HG03103 (cell line): ENCODE results near the gene USP3.

Source experiments
- ATAC-seq: cut with Tn5 transposase; IDR thresholded peaks from one replicate; pipeline ENCODE4 v1.9.1; 2021; ENCODE audit warnings: low read depth; ENCODE audit not compliant: unreplicated experiment

Gene USP3, protein sequence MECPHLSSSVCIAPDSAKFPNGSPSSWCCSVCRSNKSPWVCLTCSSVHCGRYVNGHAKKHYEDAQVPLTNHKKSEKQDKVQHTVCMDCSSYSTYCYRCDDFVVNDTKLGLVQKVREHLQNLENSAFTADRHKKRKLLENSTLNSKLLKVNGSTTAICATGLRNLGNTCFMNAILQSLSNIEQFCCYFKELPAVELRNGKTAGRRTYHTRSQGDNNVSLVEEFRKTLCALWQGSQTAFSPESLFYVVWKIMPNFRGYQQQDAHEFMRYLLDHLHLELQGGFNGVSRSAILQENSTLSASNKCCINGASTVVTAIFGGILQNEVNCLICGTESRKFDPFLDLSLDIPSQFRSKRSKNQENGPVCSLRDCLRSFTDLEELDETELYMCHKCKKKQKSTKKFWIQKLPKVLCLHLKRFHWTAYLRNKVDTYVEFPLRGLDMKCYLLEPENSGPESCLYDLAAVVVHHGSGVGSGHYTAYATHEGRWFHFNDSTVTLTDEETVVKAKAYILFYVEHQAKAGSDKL

GRCh38 chr15:63504247-63504978 is at the start of gene USP3:
Gene USP3 (plus strand): TSS chr15:63504593. CDS start chr15:63504740, 147 bp downstream.
- ATAC-seq, result peak; percentile 37

- no peak for ATAC-seq
Observed at GRCh38 chr15:63456258-63456657, 48.1 kb upstream of the USP3 start.

GRCh38 chr15:63457379-63457778 is 47.0 kb upstream of the USP3 start:
- ATAC-seq, result no peak

DNA sequence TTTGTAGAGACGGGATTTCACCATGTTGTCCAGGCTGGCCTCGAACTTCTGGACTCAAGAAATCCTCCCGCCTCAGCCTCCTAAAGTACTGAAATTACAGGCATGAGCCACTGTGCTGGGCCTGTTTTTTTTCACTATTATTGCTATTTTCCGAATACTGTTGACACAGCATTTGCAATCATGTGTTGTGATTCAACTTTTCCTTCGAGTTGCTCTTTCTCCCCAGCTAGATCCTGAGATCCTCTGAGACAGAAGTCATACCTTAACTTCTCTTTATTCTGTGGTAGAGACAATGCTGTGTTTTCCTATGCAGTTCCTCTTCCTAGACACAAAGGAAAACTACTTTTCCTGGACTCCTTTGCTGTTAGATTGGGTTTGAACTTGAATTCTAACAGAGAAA is 46.4 kb upstream of the USP3 start:
- no peak for ATAC-seq

DNA sequence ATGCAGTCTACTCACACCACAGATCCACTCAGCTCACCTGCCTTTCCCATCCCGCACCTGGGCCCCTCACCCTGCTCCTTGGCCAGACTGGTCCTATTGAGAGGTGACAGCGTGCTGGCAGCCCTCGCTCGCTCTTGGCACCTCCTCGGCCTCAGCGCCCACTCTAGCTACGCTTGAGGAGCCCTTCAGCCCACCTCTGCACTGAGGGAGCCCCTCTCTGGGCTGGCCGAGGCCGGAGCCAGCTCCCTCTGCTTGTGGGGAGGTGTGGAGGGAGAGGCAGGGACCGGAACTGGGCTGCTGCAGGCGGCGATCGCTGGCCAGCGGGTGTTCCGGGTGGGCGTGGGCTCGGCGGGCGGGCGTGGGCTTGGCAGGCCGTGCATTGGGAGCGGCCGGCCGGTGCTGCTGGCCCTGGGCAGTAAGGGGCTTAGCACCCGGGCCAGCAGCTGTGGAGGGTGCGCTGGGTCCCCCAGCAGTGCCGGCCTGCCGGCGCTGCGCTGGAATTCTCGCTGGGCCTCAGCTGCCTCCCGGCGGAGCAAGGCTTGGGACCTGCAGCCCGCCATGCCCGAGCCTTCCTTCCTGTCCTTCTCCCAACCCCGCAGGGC is 45.5 kb upstream of the USP3 start:
- ATAC-seq, result no peak

DNA sequence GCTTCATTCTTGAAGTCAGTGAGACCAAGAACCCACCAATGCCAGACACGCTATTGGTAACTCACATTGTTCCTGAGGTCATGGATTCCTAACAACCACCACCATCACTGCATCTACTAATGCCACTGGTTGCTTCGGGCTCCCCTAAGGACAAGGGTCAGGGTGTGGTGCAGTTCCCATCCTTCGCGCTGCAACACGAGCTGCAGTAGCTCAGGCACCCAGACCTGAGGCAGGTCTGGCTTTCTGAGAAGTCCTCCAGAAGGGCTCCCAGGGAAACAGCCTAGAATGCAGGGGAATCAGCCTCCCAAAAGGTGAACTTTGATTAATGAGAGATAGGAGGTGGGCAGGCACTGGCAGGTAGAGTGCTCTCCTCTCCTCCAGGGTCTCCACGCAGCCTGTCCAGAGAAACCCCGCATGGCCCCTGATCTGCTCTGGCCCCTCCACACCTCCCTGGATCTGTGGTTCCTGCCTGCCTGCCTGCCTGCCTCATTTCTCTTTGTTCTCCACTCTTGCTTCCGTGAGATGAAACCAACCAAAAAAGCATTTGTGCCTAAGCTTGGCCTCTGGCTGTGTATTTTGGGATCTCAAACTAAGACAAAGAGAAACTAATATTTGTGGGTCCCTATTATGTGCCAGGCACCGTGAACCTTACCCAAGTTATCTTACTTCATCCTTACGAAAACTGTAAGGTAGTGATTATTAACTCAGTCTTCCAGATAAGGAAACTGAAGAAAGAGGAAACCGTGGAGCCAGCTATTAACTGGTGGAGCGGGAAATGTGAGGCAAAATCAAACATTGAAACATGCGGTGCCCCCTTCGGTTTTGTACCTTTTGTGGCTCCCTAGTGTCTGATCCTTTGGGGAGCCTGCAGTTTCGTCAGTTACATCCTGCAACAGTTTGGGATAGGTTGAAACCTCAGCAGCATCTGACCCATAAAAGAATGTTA is 43.9 kb upstream of the USP3 start:
- ATAC-seq, result no peak

DNA sequence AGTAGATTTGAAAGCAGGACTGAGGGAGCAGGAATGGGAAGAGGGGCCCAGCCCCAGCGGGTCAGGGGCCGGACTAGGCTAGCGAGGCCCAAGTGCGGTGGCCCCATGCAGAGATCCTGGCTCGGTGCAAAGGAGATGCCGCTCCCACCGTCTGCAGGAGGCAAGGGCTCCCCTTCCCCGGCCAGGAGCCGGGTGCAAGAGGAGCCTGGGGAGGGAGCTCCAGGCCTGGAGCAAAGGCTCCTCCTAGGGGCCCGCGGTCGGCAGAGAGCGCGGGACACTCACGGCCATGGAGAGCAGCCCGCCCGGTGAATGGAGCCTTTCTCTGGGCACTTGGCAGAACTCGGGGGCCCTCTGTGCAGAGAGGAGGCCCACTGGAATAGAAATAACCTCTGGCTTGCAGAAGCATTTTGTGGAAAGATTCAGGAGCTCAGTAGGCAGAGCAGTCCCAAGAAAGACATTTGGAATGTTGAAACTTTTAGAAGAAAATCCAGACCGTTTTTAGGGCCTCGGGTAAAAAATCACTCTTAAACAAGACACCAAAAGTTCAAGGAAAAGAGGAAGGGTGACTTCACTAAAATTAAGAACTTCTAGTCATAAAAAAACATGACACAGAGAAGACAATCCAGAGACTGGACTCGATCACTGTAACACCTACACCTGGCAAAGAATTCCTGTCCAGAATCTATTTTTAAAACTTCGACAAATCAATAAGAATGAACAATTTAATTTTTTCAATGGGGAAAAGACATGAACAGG is 43.0 kb upstream of the USP3 start:
- no peak for ATAC-seq

DNA sequence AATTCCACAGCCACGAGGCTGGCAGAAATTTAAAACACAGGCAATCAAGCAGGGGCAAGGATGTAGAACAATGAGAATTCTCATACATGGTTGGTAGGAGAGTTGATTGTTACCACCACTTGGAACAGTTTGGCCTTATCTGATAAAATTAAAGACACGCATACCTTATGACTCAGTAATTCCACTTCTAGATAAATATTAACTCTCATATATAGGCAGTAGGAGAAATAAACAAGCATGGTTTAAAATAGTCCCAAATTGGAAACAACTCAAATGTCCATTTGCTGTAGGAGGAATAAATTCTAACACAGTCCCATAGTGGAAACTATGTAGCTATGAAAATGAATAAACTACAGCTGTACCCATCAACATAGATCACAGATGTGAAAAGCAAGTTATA is 42.3 kb upstream of the USP3 start:
- no peak for ATAC-seq

GRCh38 chr15:63463036-63463435 is 41.4 kb upstream of the USP3 start:
- ATAC-seq, result no peak

- ATAC-seq, result no peak
Observed at GRCh38 chr15:63463793-63464192, 40.6 kb upstream of the USP3 start.

- ATAC-seq, result no peak
Observed at GRCh38 chr15:63465104-63465503, 39.3 kb upstream of the USP3 start.

GRCh38 chr15:63466378-63467192 is 37.8 kb upstream of the USP3 start:
- ATAC-seq, result peak; percentile 56

- no peak for ATAC-seq
Observed at GRCh38 chr15:63469190-63469589, 35.2 kb upstream of the USP3 start.

DNA sequence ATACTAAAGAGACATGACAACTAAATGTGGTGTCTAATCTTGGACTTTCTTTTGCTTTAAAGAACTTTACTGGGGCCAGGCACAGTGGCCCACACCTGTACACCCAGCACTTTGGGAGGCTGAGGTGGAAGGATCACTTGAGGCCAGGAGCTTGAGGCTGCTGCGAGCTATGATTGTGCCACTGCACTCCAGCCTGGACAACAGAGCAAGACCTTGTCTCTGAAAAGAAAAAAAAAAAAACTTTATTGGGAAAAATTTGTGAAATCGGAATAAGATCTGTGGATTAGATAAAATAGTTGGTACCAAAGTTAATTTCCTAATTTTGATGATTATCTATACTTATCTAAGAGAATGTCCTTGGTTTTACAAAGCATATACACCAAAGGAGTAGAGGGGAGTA is 34.4 kb upstream of the USP3 start:
- no peak for ATAC-seq

GRCh38 chr15:63473007-63473748 is 31.2 kb upstream of the USP3 start:
- ATAC-seq, result no peak

DNA sequence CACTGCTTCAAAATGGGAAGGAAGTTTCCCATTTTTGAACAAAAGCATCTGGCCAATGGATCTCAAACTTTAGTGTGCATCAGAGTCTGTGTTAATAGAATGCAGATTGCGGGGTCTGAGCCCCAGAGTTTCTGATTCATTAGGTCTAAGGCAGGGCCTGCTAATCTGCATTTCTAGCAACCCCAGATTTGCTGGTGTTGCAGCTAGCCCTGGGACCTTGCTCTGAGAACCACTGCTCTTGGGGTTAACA is 30.7 kb upstream of the USP3 start:
- no peak for ATAC-seq

GRCh38 chr15:63473999-63474809 is 30.2 kb upstream of the USP3 start:
- peak; percentile 49 for ATAC-seq
